SU-DHL-6 (cell line): Measurements from ENCODE around the gene KLLN.
"Not testable (repeated sequence)": the region's sequence is repeated elsewhere in the genome, so short reads cannot be mapped to it uniquely, and the experiment has no call there.

Source experiments
- CTCF ChIP-seq: fragments of 200-600 bp; sonication (generic); IDR thresholded peaks from one replicate; pipeline ENCODE4 v1.5.1; 2017; ENCODE audit warnings: antibody characterized with exemption, mild to moderate bottlenecking, low read length, moderate library complexity; ENCODE audit not compliant: insufficient read depth, poor library complexity, severe bottlenecking
- EZH2phosphoT487 ChIP-seq: fragments of 200-600 bp; sonication (generic), shearing (Covaris generic); conservative IDR thresholded peaks from 2 replicates; pipeline ENCODE4 v1.6.1; 2018; ENCODE audit warnings: mild to moderate bottlenecking, antibody characterized with exemption, low read length, moderate library complexity, mixed read lengths

GRCh38 chr10:87897957-87898356 is 34.6 kb upstream of the KLLN start:
- TF ChIP-seq CTCF, EZH2phosphoT487: not testable (repeated sequence)
